HEK293 (cell line): Measurements from ENCODE around the gene ANK2.

Experiments used
- CTCF ChIA-PET: fragments of 350-600 bp; formaldehyde crosslinking; extraction: SDS; loops from one replicate; lab custom pipeline; 2021; ENCODE audit warnings: antibody characterized with exemption; lab: Yijun Ruan, JAX
- POLR2A ChIA-PET: fragments of 300-600 bp; formaldehyde crosslinking; extraction: SDS; loops from one replicate; lab custom pipeline; 2020; ENCODE audit warnings: antibody characterized with exemption, inconsistent platforms; lab: Yijun Ruan, JAX
- H3K27ac ChIP-seq: fragments of 200-500 bp; sonication (Bioruptor generic); 2 replicates; pipeline ENCODE4 v1.5.1; 2014; ENCODE audit warnings: low read depth, low read length, control low read depth, inconsistent platforms; ENCODE audit errors: extremely low read depth
- H3K36me3 ChIP-seq, 2 experiments: fragments of 200-500 bp in 1 of 2; sonication (Bioruptor generic) in 1 of 2; 1 replicate in 1 of 2; 2 replicates in 1 of 2; pipeline ENCODE4 v1.5.1; 2014 to 2017; ENCODE audit warnings: inconsistent platforms in 2 of 2, low read length in 2 of 2; ENCODE audit not compliant: control insufficient read depth in 2 of 2, insufficient read depth in 1 of 2
- H3K4me1 ChIP-seq: fragments of 200-500 bp; sonication (Bioruptor generic); 2 replicates; pipeline ENCODE4 v1.5.1; 2014; ENCODE audit warnings: mild to moderate bottlenecking, low read length, inconsistent platforms; ENCODE audit not compliant: control insufficient read depth, insufficient read depth
- H3K4me3 ChIP-seq: 2 replicates; pipeline ENCODE4 v1.5.1; 2011; ENCODE audit warnings: low read depth, mild to moderate bottlenecking, control low read depth, low read length, moderate library complexity
- H3K9me3 ChIP-seq: fragments of 200-500 bp; sonication (Bioruptor generic); 2 replicates; pipeline ENCODE4 v1.5.1; 2014; ENCODE audit warnings: low read depth, low read length, inconsistent platforms; ENCODE audit not compliant: control insufficient read depth, insufficient read depth
- GLI2 ChIP-seq: fragments of 450-650 bp; formaldehyde crosslinking; IDR thresholded peaks from 2 replicates; pipeline ENCODE4; 2017; ENCODE audit warnings: missing biosample characterization, missing genetic modification characterization, low read depth, borderline replicate concordance
- KLF10 ChIP-seq: fragments of 450-650 bp; IDR thresholded peaks from 2 replicates; pipeline ENCODE4 v1.5.1; 2018; ENCODE audit warnings: missing biosample characterization, mild to moderate bottlenecking, missing genetic modification characterization
- KLF16 ChIP-seq: fragments of 450-650 bp; formaldehyde crosslinking; IDR thresholded peaks from 2 replicates; pipeline ENCODE4 v1.5.1; 2017; ENCODE audit warnings: missing biosample characterization, missing genetic modification characterization
- PATZ1 ChIP-seq: fragments of 450-650 bp; formaldehyde crosslinking; IDR thresholded peaks from 2 replicates; pipeline ENCODE4 v1.5.1; 2016; ENCODE audit warnings: missing biosample characterization, missing genetic modification characterization
- RBAK ChIP-seq: fragments of 450-650 bp; formaldehyde crosslinking; IDR thresholded peaks from 2 replicates; pipeline ENCODE4 v1.5.1; 2016; ENCODE audit warnings: missing biosample characterization, missing genetic modification characterization
- SALL2 ChIP-seq: fragments of 450-650 bp; formaldehyde crosslinking; IDR thresholded peaks from 2 replicates; pipeline ENCODE4 v1.5.0; 2017; ENCODE audit warnings: missing biosample characterization, mild to moderate bottlenecking, missing genetic modification characterization, borderline replicate concordance
- SCRT2 ChIP-seq: fragments of 450-650 bp; formaldehyde crosslinking; IDR thresholded peaks from 2 replicates; pipeline ENCODE4 v1.5.1; 2016; ENCODE audit warnings: missing biosample characterization, missing genetic modification characterization
- TRIM28 ChIP-seq: IDR thresholded peaks from 2 replicates; pipeline ENCODE4 v1.6.1; 2011; ENCODE audit warnings: low read length, control low read depth, borderline replicate concordance
- ZBTB20 ChIP-seq: fragments of 450-650 bp; formaldehyde crosslinking; IDR thresholded peaks from 2 replicates; pipeline ENCODE4 v1.5.1; 2016; ENCODE audit warnings: missing biosample characterization, missing genetic modification characterization
- ZFHX2 ChIP-seq: fragments of 450-650 bp; formaldehyde crosslinking; conservative IDR thresholded peaks from 2 replicates; pipeline ENCODE4 v1.5.1; 2016; ENCODE audit warnings: missing biosample characterization, missing genetic modification characterization
- ZFP3 ChIP-seq: fragments of 450-650 bp; formaldehyde crosslinking; IDR thresholded peaks from 2 replicates; pipeline ENCODE4 v1.5.1; 2016; ENCODE audit warnings: low read depth, missing biosample characterization, missing genetic modification characterization
- ZNF133 ChIP-seq: fragments of 450-650 bp; formaldehyde crosslinking; IDR thresholded peaks from 2 replicates; pipeline ENCODE4 v1.5.1; 2016; ENCODE audit warnings: missing biosample characterization, missing genetic modification characterization
- ZNF140 ChIP-seq: fragments of 450-650 bp; formaldehyde crosslinking; IDR thresholded peaks from 2 replicates; pipeline ENCODE4 v1.5.1; 2016; ENCODE audit warnings: missing biosample characterization, missing genetic modification characterization
- ZNF146 ChIP-seq: fragments of 450-650 bp; formaldehyde crosslinking; IDR thresholded peaks from 2 replicates; pipeline ENCODE4 v1.5.1; 2016; ENCODE audit warnings: missing biosample characterization, missing genetic modification characterization
- ZNF16 ChIP-seq: fragments of 450-650 bp; formaldehyde crosslinking; IDR thresholded peaks from 2 replicates; pipeline ENCODE4 v1.5.1; 2016; ENCODE audit warnings: low read depth, missing biosample characterization, missing genetic modification characterization
- ZNF174 ChIP-seq: fragments of 450-650 bp; formaldehyde crosslinking; IDR thresholded peaks from 2 replicates; pipeline ENCODE4 v1.5.0; 2017; ENCODE audit warnings: missing biosample characterization, mild to moderate bottlenecking, missing genetic modification characterization
- ZNF2 ChIP-seq: fragments of 450-650 bp; formaldehyde crosslinking; IDR thresholded peaks from 2 replicates; pipeline ENCODE4 v1.5.1; 2016; ENCODE audit warnings: missing biosample characterization, missing genetic modification characterization
- ZNF26 ChIP-seq: fragments of 450-650 bp; formaldehyde crosslinking; IDR thresholded peaks from 2 replicates; pipeline ENCODE4 v1.5.1; 2016; ENCODE audit warnings: missing biosample characterization, missing genetic modification characterization
- ZNF37A ChIP-seq: fragments of 450-650 bp; IDR thresholded peaks from 2 replicates; pipeline ENCODE4 v1.5.1; 2018; ENCODE audit warnings: missing biosample characterization, missing genetic modification characterization
- ZNF394 ChIP-seq: fragments of 450-650 bp; formaldehyde crosslinking; IDR thresholded peaks from 2 replicates; pipeline ENCODE4 v1.5.1; 2016; ENCODE audit warnings: missing biosample characterization, missing genetic modification characterization, mild to moderate bottlenecking, moderate library complexity, borderline replicate concordance
- ZNF529 ChIP-seq: fragments of 450-650 bp; formaldehyde crosslinking; IDR thresholded peaks from 2 replicates; pipeline ENCODE4 v1.5.1; 2017; ENCODE audit warnings: missing genetic modification characterization, missing biosample characterization; ENCODE audit not compliant: insufficient replicate concordance
- ZNF664 ChIP-seq: fragments of 450-650 bp; formaldehyde crosslinking; IDR thresholded peaks from 2 replicates; pipeline ENCODE4 v1.5.1; 2016; ENCODE audit warnings: missing biosample characterization, missing genetic modification characterization
- ZNF677 ChIP-seq: fragments of 450-650 bp; IDR thresholded peaks from 2 replicates; pipeline ENCODE4 v1.5.0; 2018; ENCODE audit warnings: missing biosample characterization, mild to moderate bottlenecking, missing genetic modification characterization, moderate library complexity
- ZNF707 ChIP-seq: fragments of 450-650 bp; formaldehyde crosslinking; IDR thresholded peaks from 2 replicates; pipeline ENCODE4 v1.5.1; 2016; ENCODE audit warnings: missing biosample characterization, missing genetic modification characterization
- ZNF791 ChIP-seq: fragments of 450-650 bp; formaldehyde crosslinking; IDR thresholded peaks from 2 replicates; pipeline ENCODE4 v1.5.1; 2016; ENCODE audit warnings: missing biosample characterization, missing genetic modification characterization
- ZNF830 ChIP-seq: fragments of 450-650 bp; IDR thresholded peaks from 2 replicates; pipeline ENCODE4 v1.5.0; 2018; ENCODE audit warnings: missing biosample characterization, missing genetic modification characterization, low read depth, mild to moderate bottlenecking, moderate library complexity
- TF ChIP-seq, protein P1 (sequence below): fragments of 450-650 bp; formaldehyde crosslinking; IDR thresholded peaks from 2 replicates; pipeline ENCODE4 v1.5.1; 2016; ENCODE audit warnings: missing biosample characterization, missing genetic modification characterization
- TF ChIP-seq, protein P2 (sequence below): fragments of 450-650 bp; formaldehyde crosslinking; IDR thresholded peaks from 2 replicates; pipeline ENCODE4 v1.5.0; 2017; ENCODE audit warnings: missing biosample characterization, missing genetic modification characterization, borderline replicate concordance

Gene ANK2

GRCh38 chr4:113173126-113173792 is 123.8 kb downstream of the ANK2 start:
- Histone ChIP-seq H3K36me3 (no peaks in the 10 kb centered on the region), H3K4me3 (no peak overlapping the region), H3K9me3 (no peaks in the 10 kb centered on the region), H3K4me1 (no peaks in the 10 kb centered on the region), H3K27ac (no peak overlapping the region)
- CTCF ChIA-PET, result interaction anchor here (0.5 kb wide), 1 partner anchor 16 kb away, joined by 3 read pairs; no protein-coding TSS in a partner anchor
- POLR2A ChIA-PET, result no interaction called here
- no peak for TF ChIP-seq ZNF2 (tag by site-specific recombination)
- no peak for TF ChIP-seq ZFP3
- TF ChIP-seq ZNF26 (tag by site-specific recombination), result no peak
- no peak for TF ChIP-seq SCRT2 (tag by site-specific recombination)
- TF ChIP-seq PATZ1 (tag by site-specific recombination), result no peak
- no peak for TF ChIP-seq ZFHX2
- TF ChIP-seq ZNF529 (tag by site-specific recombination), result no peak
- no peak for TF ChIP-seq GLI2 (tag by site-specific recombination)
- no peak for TF ChIP-seq ZNF394 (tag by site-specific recombination)
- no peak for TF ChIP-seq ZNF664
- TF ChIP-seq ZNF707, result no peak
- TF ChIP-seq ZNF16 (tag by site-specific recombination), result no peak
- no peak for TF ChIP-seq ZNF677 (tag by site-specific recombination)
- no peak for TF ChIP-seq SALL2 (tag by site-specific recombination)
- TF ChIP-seq ZNF146, result no peak
- no peak for TF ChIP-seq ZNF830 (tag by site-specific recombination)
- TF ChIP-seq RBAK (tag by site-specific recombination), result no peak
- TF ChIP-seq ZNF791 (tag by site-specific recombination), result no peak
- no peak for TF ChIP-seq TRIM28

DNA sequence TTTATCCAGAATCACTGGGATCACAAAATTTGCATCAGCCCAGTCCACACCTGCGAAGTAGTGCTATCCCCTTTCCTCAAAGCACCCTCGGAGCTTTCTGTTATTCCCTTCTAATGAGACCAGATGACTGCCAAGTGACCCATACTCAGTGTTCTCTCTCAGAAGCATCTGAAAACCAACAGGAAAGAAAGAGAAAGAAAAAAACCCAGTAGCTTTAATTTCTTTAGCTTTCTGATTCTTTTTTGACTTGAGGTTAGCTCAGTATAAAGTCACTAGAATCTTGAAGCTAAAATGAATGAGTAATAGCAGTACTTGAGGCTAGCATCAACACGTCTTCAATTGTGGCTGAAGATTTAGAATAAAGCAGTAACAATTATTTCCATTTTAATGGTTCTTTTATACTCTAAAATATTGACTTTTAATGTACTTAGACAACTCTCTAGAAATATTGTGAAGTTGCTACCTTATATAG is 124.4 kb downstream of the ANK2 start:
- ChIA-PET CTCF (interaction anchor here (0.5 kb wide), 1 partner anchor 17 kb away, joined by 3 read pairs; no protein-coding TSS in a partner anchor), POLR2A (no interaction called here)
- H3K4me3 ChIP-seq, result no peak overlapping the region
- H3K9me3 ChIP-seq, result no peaks in the 10 kb centered on the region
- no peaks in the 10 kb centered on the region for H3K4me1 ChIP-seq
- no peaks in the 10 kb centered on the region for H3K36me3 ChIP-seq
- H3K27ac ChIP-seq, result no peak overlapping the region
- TF ChIP-seq ZNF133 (tag by site-specific recombination) (no peak), KLF16 (tag by site-specific recombination) (no peak), KLF10 (tag by site-specific recombination) (no peak), ZNF37A (no peak), ZNF140 (no peak), SALL2 (tag by site-specific recombination) (no peak), ZNF174 (no peak), ZBTB20 (no peak)
- TF ChIP-seq, protein P1, sequence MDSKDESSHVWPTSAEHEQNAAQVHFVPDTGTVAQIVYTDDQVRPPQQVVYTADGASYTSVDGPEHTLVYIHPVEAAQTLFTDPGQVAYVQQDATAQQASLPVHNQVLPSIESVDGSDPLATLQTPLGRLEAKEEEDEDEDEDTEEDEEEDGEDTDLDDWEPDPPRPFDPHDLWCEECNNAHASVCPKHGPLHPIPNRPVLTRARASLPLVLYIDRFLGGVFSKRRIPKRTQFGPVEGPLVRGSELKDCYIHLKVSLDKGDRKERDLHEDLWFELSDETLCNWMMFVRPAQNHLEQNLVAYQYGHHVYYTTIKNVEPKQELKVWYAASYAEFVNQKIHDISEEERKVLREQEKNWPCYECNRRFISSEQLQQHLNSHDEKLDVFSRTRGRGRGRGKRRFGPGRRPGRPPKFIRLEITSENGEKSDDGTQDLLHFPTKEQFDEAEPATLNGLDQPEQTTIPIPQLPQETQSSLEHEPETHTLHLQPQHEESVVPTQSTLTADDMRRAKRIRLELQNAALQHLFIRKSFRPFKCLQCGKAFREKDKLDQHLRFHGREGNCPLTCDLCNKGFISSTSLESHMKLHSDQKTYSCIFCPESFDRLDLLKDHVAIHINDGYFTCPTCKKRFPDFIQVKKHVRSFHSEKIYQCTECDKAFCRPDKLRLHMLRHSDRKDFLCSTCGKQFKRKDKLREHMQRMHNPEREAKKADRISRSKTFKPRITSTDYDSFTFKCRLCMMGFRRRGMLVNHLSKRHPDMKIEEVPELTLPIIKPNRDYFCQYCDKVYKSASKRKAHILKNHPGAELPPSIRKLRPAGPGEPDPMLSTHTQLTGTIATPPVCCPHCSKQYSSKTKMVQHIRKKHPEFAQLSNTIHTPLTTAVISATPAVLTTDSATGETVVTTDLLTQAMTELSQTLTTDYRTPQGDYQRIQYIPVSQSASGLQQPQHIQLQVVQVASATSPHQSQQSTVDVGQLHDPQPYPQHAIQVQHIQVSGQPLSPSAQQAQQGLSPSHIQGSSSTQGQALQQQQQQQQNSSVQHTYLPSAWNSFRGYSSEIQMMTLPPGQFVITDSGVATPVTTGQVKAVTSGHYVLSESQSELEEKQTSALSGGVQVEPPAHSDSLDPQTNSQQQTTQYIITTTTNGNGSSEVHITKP (tag by site-specific recombination), result no peak
- TF ChIP-seq, protein P2, sequence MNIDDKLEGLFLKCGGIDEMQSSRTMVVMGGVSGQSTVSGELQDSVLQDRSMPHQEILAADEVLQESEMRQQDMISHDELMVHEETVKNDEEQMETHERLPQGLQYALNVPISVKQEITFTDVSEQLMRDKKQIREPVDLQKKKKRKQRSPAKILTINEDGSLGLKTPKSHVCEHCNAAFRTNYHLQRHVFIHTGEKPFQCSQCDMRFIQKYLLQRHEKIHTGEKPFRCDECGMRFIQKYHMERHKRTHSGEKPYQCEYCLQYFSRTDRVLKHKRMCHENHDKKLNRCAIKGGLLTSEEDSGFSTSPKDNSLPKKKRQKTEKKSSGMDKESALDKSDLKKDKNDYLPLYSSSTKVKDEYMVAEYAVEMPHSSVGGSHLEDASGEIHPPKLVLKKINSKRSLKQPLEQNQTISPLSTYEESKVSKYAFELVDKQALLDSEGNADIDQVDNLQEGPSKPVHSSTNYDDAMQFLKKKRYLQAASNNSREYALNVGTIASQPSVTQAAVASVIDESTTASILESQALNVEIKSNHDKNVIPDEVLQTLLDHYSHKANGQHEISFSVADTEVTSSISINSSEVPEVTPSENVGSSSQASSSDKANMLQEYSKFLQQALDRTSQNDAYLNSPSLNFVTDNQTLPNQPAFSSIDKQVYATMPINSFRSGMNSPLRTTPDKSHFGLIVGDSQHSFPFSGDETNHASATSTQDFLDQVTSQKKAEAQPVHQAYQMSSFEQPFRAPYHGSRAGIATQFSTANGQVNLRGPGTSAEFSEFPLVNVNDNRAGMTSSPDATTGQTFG (tag by site-specific recombination), result no peak
